Measurements from ENCODE around the gene TP53BP1. TPM values are rescaled to one million over a fixed set of nuclear protein-coding genes. Genes with fewer than 3 reads are reported as not detected.

The TP53BP1 gene
- total RNA-seq, 4 donors from 2014 or later, result 37.6 to 47.4 (median 42.4) TPM

DNA sequence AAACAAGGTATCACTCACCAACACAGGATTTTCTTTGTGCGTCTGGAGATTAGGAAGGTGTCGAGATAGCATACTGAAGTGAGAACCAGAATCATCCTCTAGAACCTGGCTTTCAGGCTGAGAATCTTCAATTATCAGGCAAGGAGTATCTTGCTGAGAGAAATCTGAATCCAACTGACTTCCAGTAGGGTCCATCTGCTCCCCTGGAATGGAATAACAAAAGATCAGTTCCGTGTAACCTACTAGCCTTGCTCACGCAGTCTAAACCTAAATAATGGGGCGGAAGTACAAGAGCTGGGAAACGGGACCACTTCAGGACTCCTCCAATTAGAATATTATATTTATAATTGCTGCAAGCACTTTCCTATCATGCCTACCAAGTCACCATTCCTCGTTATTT is 690 bp downstream of the TP53BP1 start:
- Histone ChIP-seq H3K4me3 (peak overlapping the region; percentile 70 to 80 (median 74)), H3K4me1 (peaks cover 0 to 37% (median 2%) of the 10 kb centered on the region in 4 donors), H3K36me3 (peaks cover 0 to 36% (median 0%) of the 10 kb centered on the region in 3 donors), H3K27me3 (no peaks in the 10 kb centered on the region), H3K27ac (peak overlapping the region; percentile 80 to 91 (median 86)), H3K9me3 (no peaks in the 10 kb centered on the region)
- TF ChIP-seq, protein P1, sequence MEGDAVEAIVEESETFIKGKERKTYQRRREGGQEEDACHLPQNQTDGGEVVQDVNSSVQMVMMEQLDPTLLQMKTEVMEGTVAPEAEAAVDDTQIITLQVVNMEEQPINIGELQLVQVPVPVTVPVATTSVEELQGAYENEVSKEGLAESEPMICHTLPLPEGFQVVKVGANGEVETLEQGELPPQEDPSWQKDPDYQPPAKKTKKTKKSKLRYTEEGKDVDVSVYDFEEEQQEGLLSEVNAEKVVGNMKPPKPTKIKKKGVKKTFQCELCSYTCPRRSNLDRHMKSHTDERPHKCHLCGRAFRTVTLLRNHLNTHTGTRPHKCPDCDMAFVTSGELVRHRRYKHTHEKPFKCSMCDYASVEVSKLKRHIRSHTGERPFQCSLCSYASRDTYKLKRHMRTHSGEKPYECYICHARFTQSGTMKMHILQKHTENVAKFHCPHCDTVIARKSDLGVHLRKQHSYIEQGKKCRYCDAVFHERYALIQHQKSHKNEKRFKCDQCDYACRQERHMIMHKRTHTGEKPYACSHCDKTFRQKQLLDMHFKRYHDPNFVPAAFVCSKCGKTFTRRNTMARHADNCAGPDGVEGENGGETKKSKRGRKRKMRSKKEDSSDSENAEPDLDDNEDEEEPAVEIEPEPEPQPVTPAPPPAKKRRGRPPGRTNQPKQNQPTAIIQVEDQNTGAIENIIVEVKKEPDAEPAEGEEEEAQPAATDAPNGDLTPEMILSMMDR (IDR thresholded peaks at IDR 0.05), result no peak
- TF ChIP-seq EP300 (IDR thresholded peaks at IDR 0.05), result no peak
- TF ChIP-seq POLR2A (IDR thresholded peaks at IDR 0.05), result no peak
- no peak for DNase-seq (ENCODE audit: low spot score in 2 of 2)
- 9 to 16% methylated on average over 7 of the region's 7 CpGs for WGBS, 2 donors

DNA sequence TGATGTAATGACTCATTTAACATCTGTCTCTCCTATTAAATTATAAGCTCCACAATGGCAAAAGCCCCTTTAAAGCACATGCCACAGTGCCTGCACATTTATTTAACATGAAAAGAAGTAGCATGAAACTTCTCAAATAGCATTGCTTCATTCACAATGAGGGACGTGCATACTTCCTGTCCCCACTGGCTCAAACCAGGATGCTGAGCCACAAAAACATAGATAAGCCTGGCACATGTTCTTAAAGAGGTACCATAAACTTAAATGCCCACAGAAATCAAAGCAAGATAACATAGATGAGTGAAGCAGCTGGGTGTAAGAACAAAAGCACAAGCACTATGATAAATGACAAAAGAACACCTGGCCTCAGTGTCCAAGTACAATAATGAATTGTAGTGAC is 3.8 kb downstream of the TP53BP1 start:
- WGBS, 2 donors, result 0% methylated on average over 1 of the region's 1 CpG
- peaks cover 0 to 51% (median 0%) of the 10 kb centered on the region in 3 donors for H3K36me3 ChIP-seq
- no peak for DNase-seq (ENCODE audit: low spot score in 2 of 2)
- H3K27ac ChIP-seq, result no peak overlapping the region
- peaks cover 0 to 37% (median 2%) of the 10 kb centered on the region in 4 donors for H3K4me1 ChIP-seq
- H3K4me3 ChIP-seq, result no peak overlapping the region
- H3K9me3 ChIP-seq, result no peaks in the 10 kb centered on the region
- H3K27me3 ChIP-seq, result no peaks in the 10 kb centered on the region
- TF ChIP-seq EP300 (IDR thresholded peaks at IDR 0.05) (no peak), POLR2A (IDR thresholded peaks at IDR 0.05) (no peak)
- TF ChIP-seq, protein P1 (IDR thresholded peaks at IDR 0.05), result no peak

DNA sequence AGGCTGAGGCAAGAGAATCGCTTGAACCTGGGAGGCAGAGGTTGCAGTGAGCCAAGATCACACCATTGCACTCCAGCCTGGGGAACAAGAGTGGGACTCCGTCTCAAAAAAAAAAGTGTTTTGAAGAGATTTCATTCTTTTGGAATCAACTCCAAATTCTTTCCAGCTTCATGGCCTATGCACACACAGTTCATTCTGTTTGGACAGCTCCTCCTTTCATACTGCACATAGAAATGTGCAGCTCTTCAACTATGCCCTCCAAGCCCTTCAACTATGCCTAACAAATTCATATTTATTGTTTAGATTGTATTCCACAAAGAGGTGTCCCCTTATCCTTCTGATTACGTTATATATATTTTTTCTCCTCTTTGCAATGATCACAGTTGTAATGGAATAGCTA is 4.2 kb downstream of the TP53BP1 start:
- WGBS, 2 donors, result 63 to 68% methylated on average over 3 of the region's 3 CpGs
- H3K27me3 ChIP-seq, result no peaks in the 10 kb centered on the region
- no peak overlapping the region for H3K27ac ChIP-seq
- no peak overlapping the region for H3K4me3 ChIP-seq
- peaks cover 0 to 51% (median 0%) of the 10 kb centered on the region in 3 donors for H3K36me3 ChIP-seq
- no peak for DNase-seq (ENCODE audit: low spot score in 2 of 2)
- peaks cover 0 to 37% (median 2%) of the 10 kb centered on the region in 4 donors for H3K4me1 ChIP-seq
- TF ChIP-seq POLR2A (IDR thresholded peaks at IDR 0.05) (no peak), EP300 (IDR thresholded peaks at IDR 0.05) (no peak)
- TF ChIP-seq, protein P1 (IDR thresholded peaks at IDR 0.05), result no peak
- H3K9me3 ChIP-seq, result no peaks in the 10 kb centered on the region

DNA sequence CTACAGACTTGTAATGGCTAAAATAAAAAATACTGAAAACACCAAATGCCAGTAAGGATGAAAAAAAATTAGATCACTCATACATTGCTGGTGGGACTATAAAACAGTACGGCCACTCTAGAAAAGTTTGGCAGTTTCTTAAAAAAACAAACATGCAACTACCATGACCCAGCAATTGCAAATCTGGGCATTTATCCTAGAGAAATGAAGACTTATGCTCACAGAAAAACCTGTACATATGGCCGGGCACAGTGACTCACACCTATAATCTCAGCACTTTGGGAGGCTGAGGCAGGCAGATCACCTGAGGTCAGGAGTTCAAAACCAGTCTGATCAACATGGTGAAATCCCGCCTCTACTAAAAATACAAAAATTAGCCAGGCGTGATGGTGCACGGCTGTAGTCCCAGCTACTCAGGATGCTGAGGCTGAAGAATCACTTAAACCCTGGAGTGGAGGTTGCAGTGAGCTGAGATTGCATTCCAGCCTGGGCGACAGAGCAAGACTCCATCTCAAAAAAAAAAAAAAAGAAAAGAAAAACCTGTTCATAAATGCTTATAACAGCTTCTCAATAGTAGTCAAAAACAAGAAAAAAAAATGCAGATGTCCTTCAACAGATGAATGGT is 5.6 kb downstream of the TP53BP1 start:
- no peak overlapping the region for H3K27ac ChIP-seq
- 88 to 94% methylated on average over 6 of the region's 6 CpGs for WGBS, 2 donors
- peaks cover 0 to 33% (median 2%) of the 10 kb centered on the region in 4 donors for H3K4me1 ChIP-seq
- peaks cover 0 to 55% (median 0%) of the 10 kb centered on the region in 3 donors for H3K36me3 ChIP-seq
- TF ChIP-seq, protein P1 (IDR thresholded peaks at IDR 0.05), result no peak
- no peak for TF ChIP-seq POLR2A (IDR thresholded peaks at IDR 0.05)
- TF ChIP-seq EP300 (IDR thresholded peaks at IDR 0.05), result no peak
- H3K27me3 ChIP-seq, result no peaks in the 10 kb centered on the region
- no peaks in the 10 kb centered on the region for H3K9me3 ChIP-seq
- DNase-seq (ENCODE audit: low spot score in 2 of 2), result no peak
- H3K4me3 ChIP-seq, result no peak overlapping the region

DNA sequence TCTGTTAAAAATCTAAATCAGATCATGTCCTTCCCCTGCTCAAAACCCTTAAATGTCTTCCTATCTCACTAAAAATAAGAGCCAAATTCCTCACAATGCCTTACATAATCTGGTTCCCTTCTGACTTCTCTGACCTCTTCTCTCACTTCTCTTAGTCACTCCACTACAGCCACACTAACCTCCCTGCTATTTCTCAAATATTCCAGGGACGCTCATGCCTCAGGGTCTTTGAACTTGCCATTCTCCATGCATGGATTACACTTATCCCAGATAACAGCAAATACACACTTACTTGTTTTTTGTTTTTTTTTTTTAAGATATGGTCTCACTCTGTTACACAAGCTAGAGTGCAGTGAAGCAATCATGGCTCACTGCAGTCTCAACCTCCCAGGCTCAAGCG is 8.5 kb downstream of the TP53BP1 start:
- DNase-seq (ENCODE audit: low spot score in 2 of 2), result no peak
- Histone ChIP-seq H3K27ac (peak overlapping the region in 1 of 4 donors; percentile 1), H3K4me3 (no peak overlapping the region), H3K27me3 (no peaks in the 10 kb centered on the region), H3K36me3 (peaks cover 0 to 57% (median 0%) of the 10 kb centered on the region in 3 donors), H3K9me3 (no peaks in the 10 kb centered on the region), H3K4me1 (peaks cover 0 to 10% (median 0%) of the 10 kb centered on the region in 4 donors)
- TF ChIP-seq POLR2A (IDR thresholded peaks at IDR 0.05) (no peak), EP300 (IDR thresholded peaks at IDR 0.05) (no peak)
- TF ChIP-seq, protein P1 (IDR thresholded peaks at IDR 0.05), result no peak
- 84 to 95% methylated on average over 2 of the region's 2 CpGs for WGBS, 2 donors
